ENCODE data around the gene GCAT. TPM values are rescaled to one million over a fixed set of nuclear protein-coding genes. Genes with fewer than 3 reads are reported as not detected.

The GCAT gene
- total and polyA plus RNA-seq, 10 of the 15 experiments (the other 5 are each of a cell fraction or from before 2014, with no cell fraction given): 0.95 to 34.3 (median 15.3) TPM

- Histone ChIP-seq H3K27ac (ENCODE audit: control insufficient read depth, insufficient read depth) (no peak within 1 kb of the TSS), H3K4me1 (ENCODE audit: control insufficient read depth, insufficient read depth, low read length) (peaks cover 3% of the 10 kb centered on the region; the same call in 1 of the 2 replicates), H4K20me1 (ENCODE audit: control insufficient read depth, insufficient read depth) (no peaks in the 10 kb centered on the region), H3K36me3 (ENCODE audit: control insufficient read depth in 2 of 2, insufficient read depth in 2 of 2, low read length in 1 of 2) (no peaks in the 10 kb centered on the region), H2AFZ (ENCODE audit: control insufficient read depth, low read depth, low read length) (no peak within 1 kb of the TSS), H3K79me2 (ENCODE audit: control insufficient read depth, insufficient read depth, low read length) (no peaks in the 10 kb centered on the region), H3K9me3 (replicated peaks; ENCODE audit: control insufficient read depth, insufficient read depth, low read length) (no peaks in the 10 kb centered on the region), H3K4me3 (no peak within 1 kb of the TSS), H3K4me2 (ENCODE audit: control insufficient read depth, insufficient read depth) (no peak within 1 kb of the TSS), H3K27me3 (replicated peaks in 1 of 2; ENCODE audit: control insufficient read depth in 2 of 2, insufficient read depth in 2 of 2, low read length in 1 of 2) (peaks cover 0 to 2% of the 10 kb centered on the region in 2 experiments; a peak in 2 of 4 replicates), H3K9ac (ENCODE audit: control insufficient read depth, insufficient read depth, low read length) (no peak within 1 kb of the TSS)
- ChIA-PET POLR2A (no interaction called here), RAD21 (ENCODE audit: unreplicated experiment) (no interaction called here), SMC1A (ENCODE audit: uncharacterized antibody, unreplicated experiment) (no interaction called here), CTCF (interaction anchor here (0.5 to 0.9 kb wide), 2 partner anchors 40 to 131 kb away, joined by 3 read pairs; no protein-coding TSS in a partner anchor)
- WGBS (ENCODE audit: insufficient coverage, insufficient replicate concordance, low lambda C conversion rate, missing lambda C conversion rate): 68% methylated on average over 20 of the region's 21 CpGs
- ATAC-seq: no peak
- no peak for DNase-seq (ENCODE audit: low read depth, low spot score)
- BruUV-seq (replicated peaks): no TSS peak
- in situ Hi-C loops (cut with MboI) (no loop called here), intact Hi-C loops (cut with micrococcal nuclease; ENCODE audit: unreplicated experiment) (no loop called here)
- FAIRE-seq: no peak
- no peak for TF ChIP-seq POLR2AphosphoS5 (IDR thresholded peaks at IDR 0.05; ENCODE audit: low read length)
- TF ChIP-seq E4F1 (IDR thresholded peaks at IDR 0.05; ENCODE audit: borderline replicate concordance, partially characterized antibody): no peak
- TF ChIP-seq SIX5 (IDR thresholded peaks at IDR 0.05; ENCODE audit: low read depth, low read length, severe bottlenecking): no peak
- TF ChIP-seq NFYB (IDR thresholded peaks at IDR 0.05; ENCODE audit: insufficient read depth, low read depth, low read length): no peak
- no peak for TF ChIP-seq HSF1 (IDR thresholded peaks at IDR 0.05; ENCODE audit: low read depth, low read length)
- no peak for TF ChIP-seq E2F8 (IDR thresholded peaks at IDR 0.05; ENCODE audit: low read depth, partially characterized antibody)
- no peak for TF ChIP-seq ZNF687 (IDR thresholded peaks at IDR 0.05)
- no peak for TF ChIP-seq STAT1 (conservative IDR thresholded peaks at IDR 0.05)
- TF ChIP-seq SMAD5 (IDR thresholded peaks at IDR 0.05; ENCODE audit: low read depth): no peak
- no peak for TF ChIP-seq DPF2 (IDR thresholded peaks at IDR 0.05)
- TF ChIP-seq ZBED1 (IDR thresholded peaks at IDR 0.05; ENCODE audit: borderline replicate concordance): no peak
Observed at GRCh38 chr22:37823134-37823985, 15.6 kb downstream of the GCAT start, which contains the start of gene GALR3. TSS of gene GALR3 (plus strand) at chr22:37823382. CDS start at chr22:37823407, 25 bp downstream.

Measured in GM12878 (cell line).